Stomach (tissue), 9 donors: ENCODE results near the gene PWWP3B. TPM values are rescaled to one million over a fixed set of nuclear protein-coding genes. Genes with fewer than 3 reads are reported as not detected.

Experiments used
- DNase-seq, 2 donors: peaks; one replicate each; pipeline versions ENCODE4 v3.0.0 to v3.0.0-alpha.2; 2013 to 2019
- H3K27ac ChIP-seq, 5 donors: fragments of 200-600 bp in 4 of 5; sonication (generic) in 4 of 5; one replicate each; pipeline ENCODE4 v1.5.1; 2013 to 2019; ENCODE audit warnings: mild to moderate bottlenecking in 1 of 5, moderate library complexity in 1 of 5
- H3K27me3 ChIP-seq, 3 donors: fragments of 200-600 bp; sonication (generic); one replicate each; pipeline ENCODE4 v1.5.1; 2017 to 2019; ENCODE audit warnings: mixed run types in 1 of 3
- H3K36me3 ChIP-seq, 4 donors: fragments of 200-600 bp; sonication (generic); 1 replicate in 3 of 4; 2 replicates in 1 of 4; pipeline ENCODE4 v1.5.1; 2016 to 2019
- H3K4me1 ChIP-seq, 4 donors: fragments of 200-600 bp; sonication (generic); one replicate each; pipeline ENCODE4 v1.5.1; 2016 to 2019
- H3K4me3 ChIP-seq, 4 donors: fragments of 200-600 bp; sonication (generic) in 3 of 4; one replicate each; pipeline ENCODE4 v1.5.1; 2016 to 2019; ENCODE audit warnings: mild to moderate bottlenecking in 1 of 4
- H3K9me3 ChIP-seq, 4 donors: fragments of 200-600 bp; sonication (generic); one replicate each; pipeline ENCODE4 v1.5.1; 2016 to 2019
- CTCF ChIP-seq, 7 experiments: fragments of 450-650 bp in 4 of 7; fragments of 200-600 bp in 3 of 7; sonication (generic) in 3 of 7; IDR thresholded peaks; one replicate each; pipeline ENCODE4 v1.5.1; 2016 to 2019; ENCODE audit warnings: antibody characterized with exemption in 7 of 7, control low read depth in 2 of 7, mild to moderate bottlenecking in 1 of 7
- EP300 ChIP-seq: sonication (generic); formaldehyde crosslinking; IDR thresholded peaks from one replicate; pipeline ENCODE4 v1.6.1; 2017; ENCODE audit warnings: antibody characterized with exemption
- POLR2A ChIP-seq, 4 donors: fragments of 450-650 bp; IDR thresholded peaks; one replicate each; pipeline ENCODE4 v1.6.1; 2016; ENCODE audit warnings: antibody characterized with exemption in 4 of 4, control low read depth in 2 of 4, mild to moderate bottlenecking in 1 of 4, moderate library complexity in 1 of 4
- POLR2AphosphoS5 ChIP-seq, 3 donors: sonication (generic); formaldehyde crosslinking; IDR thresholded peaks; one replicate each; pipeline ENCODE4 v1.6.1; 2016; ENCODE audit warnings: antibody characterized with exemption in 3 of 3
- WGBS, 5 donors: extraction: QIAGEN DNeasy Blood & Tissue Kit in 3 of 5; methylation state at CpG; one replicate each; pipeline versions ENCODE4 v1.1.5 to v1.1.7; 2013 to 2018; 5-methylcytosine and 5-hydroxymethylcytosine counted together
- intact Hi-C: fragments of 100-400 bp; cut with DNase I; formaldehyde crosslinking; loops from one replicate; pipeline ENCODE4 v1.15.1; 2023; ENCODE audit warnings: low total_unique reads
- polyA plus RNA-seq, 3 donors: library from polyadenylated mRNA; stranded (reverse); fragments of 200-250 nt; gene quantifications; one replicate each; pipeline ENCODE4 v1.2.3, GENCODE V29; 2013
- total RNA-seq, 5 donors: library from RNA; depleted of rRNA; stranded (reverse); fragments of >200 nt; gene quantifications; one replicate each; pipeline versions ENCODE4 v1.1.0 to v1.2.3, GENCODE V29; 2014 to 2016
- donor health status: healthy with polysubstance abuse.
- donor health status: Bipolar disorder and iron deficiency.
- donor health status: healthy.

The PWWP3B gene
- total and polyA plus RNA-seq, 8 donors: under 0.01 to 4.9 (median 1.2) TPM; not detected in 1

DNA sequence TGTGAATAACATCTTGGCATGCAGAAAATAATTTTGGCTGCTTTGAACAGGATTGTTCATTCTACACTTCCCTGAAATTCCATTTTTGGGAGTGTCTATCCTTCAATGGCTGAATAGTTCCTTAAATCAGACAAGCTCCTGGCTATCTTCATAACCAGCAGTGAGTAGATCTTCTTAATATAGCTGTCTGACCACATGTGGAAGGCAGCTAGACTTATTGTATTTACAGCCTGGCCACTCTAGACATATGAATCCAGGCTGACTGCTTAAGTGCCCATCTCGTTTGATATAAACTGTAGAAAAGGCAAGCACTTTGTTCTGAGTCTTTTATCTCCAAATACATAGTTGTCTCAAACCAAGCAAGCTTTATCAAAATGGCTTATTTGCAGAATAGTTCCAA is 40.0 kb downstream of the PWWP3B start:
- H3K9me3 ChIP-seq: peaks cover 0 to 21% (median 7%) of the 10 kb centered on the region in 4 donors
- H3K36me3 ChIP-seq: no peaks in the 10 kb centered on the region
- TF ChIP-seq POLR2AphosphoS5 (IDR thresholded peaks at IDR 0.05) (no peak), EP300 (no peak), CTCF (IDR thresholded peaks at IDR 0.05) (no peak), POLR2A (IDR thresholded peaks at IDR 0.05) (no peak)
- H3K4me3 ChIP-seq: no peak overlapping the region
- WGBS, 5 donors: 0 to 20% (median 15%) methylated on average over 1 of the region's 1 CpG
- no peak for DNase-seq
- H3K4me1 ChIP-seq: no peaks in the 10 kb centered on the region
- no peaks in the 10 kb centered on the region for H3K27me3 ChIP-seq
- intact Hi-C loops: no loop called here
- H3K27ac ChIP-seq: no peak overlapping the region

Other genes with a start within 250 kb of the PWWP3B start
- not detected for gene SERPINA7, start 129.6 kb upstream of the PWWP3B start, total RNA-seq
- not detected for gene SERPINA7, start 129.6 kb upstream of the PWWP3B start, polyA plus RNA-seq